Activated CD8-positive, alpha-beta T cell treated with anti-CD3 and anti-CD28 coated beads for 36 hours (primary cell): ENCODE measurements around the gene NOC2L. TPM values are rescaled to one million over a fixed set of nuclear protein-coding genes. Genes with fewer than 3 reads are reported as not detected.

Source experiments
- ATAC-seq: fragments of 200-7000 bp; cut with Tn5 transposase; one replicate; pipeline ENCODE4 v1.10.0; 2021; ENCODE audit warnings: mild to moderate bottlenecking, moderate library complexity
- CTCF ChIA-PET: fragments of 350-600 bp; sonication (Branson Sonifier 250); formaldehyde crosslinking; loops from one replicate; lab custom pipeline; 2021; ENCODE audit warnings: antibody characterized with exemption; lab: Charles Lee
- POLR2A ChIA-PET: fragments of 350-600 bp; sonication (Branson Sonifier 250); formaldehyde crosslinking; loops from one replicate; lab custom pipeline; 2021; ENCODE audit warnings: antibody characterized with exemption; lab: Charles Lee
- DNase-seq: peaks from one replicate; pipeline ENCODE4 v3.0.0-alpha.2; 2020
- H3K27ac Mint-ChIP-seq: one replicate; pipeline ENCODE4 v1.8.0; 2021; ENCODE audit warnings: mild to moderate bottlenecking, mixed read lengths
- H3K27me3 Mint-ChIP-seq: one replicate; pipeline ENCODE4 v1.8.0; 2021; ENCODE audit warnings: mixed read lengths
- H3K36me3 Mint-ChIP-seq: one replicate; pipeline ENCODE4 v1.8.0; 2021; ENCODE audit warnings: low read depth, mixed read lengths
- H3K4me1 Mint-ChIP-seq: one replicate; pipeline ENCODE4 v1.8.0; 2021; ENCODE audit warnings: low read depth, mixed read lengths
- H3K4me3 Mint-ChIP-seq: one replicate; pipeline ENCODE4 v1.8.0; 2021; ENCODE audit warnings: mild to moderate bottlenecking, moderate library complexity, mixed read lengths
- H3K9me3 Mint-ChIP-seq: one replicate; pipeline ENCODE4 v1.8.0; 2021; ENCODE audit warnings: mixed read lengths
- intact Hi-C: fragments of 100-400 bp; cut with micrococcal nuclease; formaldehyde crosslinking; loops from one replicate; pipeline ENCODE4 v1.10.0; 2022
- total RNA-seq, 2 experiments: library from RNA; stranded (reverse); gene quantifications; one replicate each; pipeline ENCODE4 v1.2.3, GENCODE V29; 2021
- TF ChIP-seq, protein P1 (sequence below): fragments of 200-600 bp; IDR thresholded peaks from one replicate; pipeline ENCODE4 v1.8.0; 2022; ENCODE audit warnings: antibody characterized with exemption, mild to moderate bottlenecking

The NOC2L gene
- total RNA-seq = 100 to 1,000 TPM; 138 to 139 TPM

DNA sequence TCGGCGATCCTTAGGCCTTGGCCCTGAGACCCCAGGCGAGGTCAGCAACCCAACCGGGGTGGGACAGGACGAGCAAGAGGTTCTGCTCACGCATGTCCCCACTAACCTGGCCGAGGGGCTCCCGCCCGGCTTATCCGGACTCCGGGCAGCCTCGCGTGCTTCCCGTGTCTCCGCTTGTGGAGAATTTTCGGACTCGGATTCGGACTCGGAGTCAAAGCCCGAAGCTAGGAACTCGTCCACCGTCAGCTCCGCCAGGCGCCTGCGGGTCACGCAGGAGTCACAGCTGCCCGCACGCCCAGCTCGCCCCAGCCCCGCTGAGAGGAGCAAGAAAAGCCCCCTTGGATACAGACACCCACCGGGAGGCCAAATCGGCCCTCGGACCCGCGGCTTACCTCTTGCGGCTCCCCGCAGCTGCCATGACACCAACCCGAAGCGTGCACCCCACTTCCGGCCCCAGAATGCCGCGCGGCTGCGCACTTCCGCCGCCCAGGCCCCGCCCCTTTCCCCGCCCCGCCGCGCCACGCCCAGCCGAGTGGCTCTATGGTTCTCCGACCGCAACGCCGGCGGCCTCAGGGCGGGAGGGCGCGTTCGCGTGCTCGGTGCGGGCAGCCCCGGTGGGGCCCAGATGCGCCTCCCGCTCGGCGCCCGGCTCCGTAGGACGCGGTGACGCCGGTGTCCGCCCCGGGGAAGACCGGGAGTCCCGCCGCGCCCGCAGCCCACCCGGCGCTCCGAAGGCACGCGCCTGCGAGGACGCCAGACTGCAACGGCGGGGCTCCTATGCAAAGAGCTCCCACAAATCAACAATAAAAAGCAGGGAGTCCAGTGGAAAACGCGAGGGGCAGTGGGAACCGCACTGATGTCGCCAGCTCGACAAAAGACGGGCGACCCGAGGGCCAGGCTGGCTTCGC is at the start of gene NOC2L:
TSS of gene NOC2L (minus strand) at position 434 of the 908 bp plus-strand sequence. CDS start at position 418, 16 bp downstream.
- Mint-ChIP-seq H3K27ac (peak within 1 kb of the TSS; percentile 75), H3K9me3 (no peaks in the 10 kb centered on the region), H3K4me1 (peaks cover 17% of the 10 kb centered on the region), H3K4me3 (peak within 1 kb of the TSS; percentile 91), H3K36me3 (peaks cover 35% of the 10 kb centered on the region), H3K27me3 (no peaks in the 10 kb centered on the region)
- TF ChIP-seq, protein P1, sequence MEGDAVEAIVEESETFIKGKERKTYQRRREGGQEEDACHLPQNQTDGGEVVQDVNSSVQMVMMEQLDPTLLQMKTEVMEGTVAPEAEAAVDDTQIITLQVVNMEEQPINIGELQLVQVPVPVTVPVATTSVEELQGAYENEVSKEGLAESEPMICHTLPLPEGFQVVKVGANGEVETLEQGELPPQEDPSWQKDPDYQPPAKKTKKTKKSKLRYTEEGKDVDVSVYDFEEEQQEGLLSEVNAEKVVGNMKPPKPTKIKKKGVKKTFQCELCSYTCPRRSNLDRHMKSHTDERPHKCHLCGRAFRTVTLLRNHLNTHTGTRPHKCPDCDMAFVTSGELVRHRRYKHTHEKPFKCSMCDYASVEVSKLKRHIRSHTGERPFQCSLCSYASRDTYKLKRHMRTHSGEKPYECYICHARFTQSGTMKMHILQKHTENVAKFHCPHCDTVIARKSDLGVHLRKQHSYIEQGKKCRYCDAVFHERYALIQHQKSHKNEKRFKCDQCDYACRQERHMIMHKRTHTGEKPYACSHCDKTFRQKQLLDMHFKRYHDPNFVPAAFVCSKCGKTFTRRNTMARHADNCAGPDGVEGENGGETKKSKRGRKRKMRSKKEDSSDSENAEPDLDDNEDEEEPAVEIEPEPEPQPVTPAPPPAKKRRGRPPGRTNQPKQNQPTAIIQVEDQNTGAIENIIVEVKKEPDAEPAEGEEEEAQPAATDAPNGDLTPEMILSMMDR = no peak
- intact Hi-C loops = no loop called here
- ChIA-PET CTCF (interaction anchor here (1.4 kb wide), 1 partner anchor 10 kb away, joined by 3 read pairs; no protein-coding TSS in a partner anchor), POLR2A (interaction anchor here (0.6 to 1.5 kb wide), 6 partner anchors 17 to 103 kb away, joined by 3 to 6 read pairs (median 3); no protein-coding TSS in a partner anchor)
- peak; percentile 84 for ATAC-seq
- peak; percentile 95 for DNase-seq

GRCh38 chr1:1006305-1007159 is 47.5 kb upstream of the NOC2L start:
- Mint-ChIP-seq H3K4me1 (peaks cover 11% of the 10 kb centered on the region), H3K4me3 (no peak overlapping the region), H3K27ac (no peak overlapping the region), H3K9me3 (peaks cover 2% of the 10 kb centered on the region), H3K36me3 (no peaks in the 10 kb centered on the region), H3K27me3 (peaks cover 29% of the 10 kb centered on the region)
- no peak for DNase-seq
- POLR2A ChIA-PET = interaction anchor here (0.9 to 1.2 kb wide), 4 partner anchors 8 to 57 kb away, joined by 3 to 4 read pairs (median 3); partner anchors contain the start of gene PERM1
- CTCF ChIA-PET = interaction anchor here (1.0 to 1.4 kb wide), 2 partner anchors 12 to 22 kb away, joined by 4 to 5 read pairs; no protein-coding TSS in a partner anchor
- TF ChIP-seq, protein P1 = no peak
- intact Hi-C loops = no loop called here
- no peak for ATAC-seq

- Mint-ChIP-seq H3K36me3 (no peaks in the 10 kb centered on the region), H3K4me3 (no peak overlapping the region), H3K9me3 (peaks cover 2% of the 10 kb centered on the region), H3K27me3 (peaks cover 30% of the 10 kb centered on the region), H3K27ac (no peak overlapping the region), H3K4me1 (peaks cover 11% of the 10 kb centered on the region)
- ATAC-seq (no peak), DNase-seq (no peak)
- CTCF ChIA-PET = interaction anchor here (1.4 to 5.0 kb wide), 2 partner anchors 21 to 22 kb away, joined by 5 to 37 read pairs; no protein-coding TSS in a partner anchor
- TF ChIP-seq, protein P1 = no peak
- POLR2A ChIA-PET = interaction anchor here (0.6 to 1.2 kb wide), 3 partner anchors 8 to 58 kb away, joined by 3 read pairs; no protein-coding TSS in a partner anchor
- intact Hi-C loops = no loop called here
These were observed 46.8 kb upstream of the NOC2L start for GRCh38 chr1:1005774-1006304.

DNA sequence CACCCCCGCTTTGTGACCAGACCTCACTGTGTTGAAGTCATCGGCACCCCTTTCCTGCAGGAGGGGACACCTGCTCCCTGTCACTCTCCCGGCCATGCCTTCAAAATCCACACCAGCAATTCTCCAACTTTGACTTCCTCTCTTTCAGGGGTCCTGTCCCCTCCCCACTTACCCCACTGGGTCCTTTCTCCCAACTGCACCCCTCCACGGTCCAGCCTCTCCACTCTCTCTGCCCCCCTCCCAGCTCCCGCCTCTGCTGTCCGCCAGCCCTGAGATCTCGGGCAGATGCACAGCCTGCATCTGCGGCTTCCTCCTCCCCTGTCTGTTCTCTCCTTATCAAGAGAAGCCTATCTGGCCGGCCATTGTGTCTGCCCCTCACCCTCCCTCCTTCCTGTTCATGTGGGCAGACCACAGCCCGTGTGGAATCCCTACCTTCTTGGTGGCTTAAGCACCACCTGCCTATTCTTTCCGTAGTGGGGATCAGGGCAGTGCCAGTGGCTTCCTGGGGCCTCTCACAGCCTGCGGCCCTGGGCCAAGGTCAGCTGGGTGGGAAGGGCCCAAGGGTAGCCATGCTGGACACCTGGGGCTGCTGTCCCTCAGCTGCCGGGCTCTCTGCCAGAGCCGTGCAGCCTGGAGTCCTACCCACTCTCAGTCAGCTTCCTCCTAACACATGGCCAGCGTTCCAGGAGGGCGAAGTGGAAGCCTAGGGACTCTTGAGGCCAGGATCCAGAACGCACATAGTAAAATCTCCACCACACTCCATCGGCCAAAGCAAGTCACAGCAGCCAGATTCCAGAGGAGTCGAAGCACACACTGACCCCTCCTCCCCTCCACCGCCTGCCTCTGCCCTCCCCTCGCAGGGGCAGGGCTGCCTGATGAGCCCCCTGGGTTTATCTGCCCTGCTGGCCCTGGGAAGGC is 46.0 kb upstream of the NOC2L start:
- DNase-seq = peak; percentile 53

More for the DNA sequence above, 46.0 kb upstream of the NOC2L start:
- ChIA-PET POLR2A (interaction anchor here (0.6 to 1.6 kb wide), 3 partner anchors 9 kb away, joined by 3 read pairs; partner anchors contain the start of gene ISG15), CTCF (interaction anchor here (4.2 to 5.0 kb wide), 2 partner anchors 12 to 21 kb away, joined by 29 to 37 read pairs; no protein-coding TSS in a partner anchor)
- intact Hi-C loops = no loop called here
- Mint-ChIP-seq H3K27me3 (peaks cover 34% of the 10 kb centered on the region), H3K4me3 (no peak overlapping the region), H3K9me3 (peaks cover 2% of the 10 kb centered on the region), H3K36me3 (peaks cover 2% of the 10 kb centered on the region), H3K4me1 (peaks cover 15% of the 10 kb centered on the region), H3K27ac (no peak overlapping the region)
- TF ChIP-seq, protein P1 = no peak
- ATAC-seq = peak; percentile 17
